ENCODE data around the gene SRBD1. TPM values are rescaled to one million over a fixed set of nuclear protein-coding genes. Genes with fewer than 3 reads are reported as not detected.

SRBD1 gene
- total and polyA plus RNA-seq, 12 donors, result 2.5 to 13.5 (median 10.0) TPM

GRCh38 chr2:45606796-45607195, 4.3 kb downstream of the SRBD1 start:
- Histone ChIP-seq H3K4me3 (no peak overlapping the region), H3K9me3 (no peaks in the 10 kb centered on the region), H3K36me3 (peaks cover 0 to 34% (median 0%) of the 10 kb centered on the region in 9 donors), H3K27ac (peak overlapping the region in 1 of 10 donors; percentile 5), H3K27me3 (no peaks in the 10 kb centered on the region), H3K4me1 (peaks cover 3 to 20% (median 12%) of the 10 kb centered on the region in 9 donors)
- intact Hi-C loops (cut with DNase I), result no loop called here
- ATAC-seq (no peak), DNase-seq (no peak)
- TF ChIP-seq, protein P1, sequence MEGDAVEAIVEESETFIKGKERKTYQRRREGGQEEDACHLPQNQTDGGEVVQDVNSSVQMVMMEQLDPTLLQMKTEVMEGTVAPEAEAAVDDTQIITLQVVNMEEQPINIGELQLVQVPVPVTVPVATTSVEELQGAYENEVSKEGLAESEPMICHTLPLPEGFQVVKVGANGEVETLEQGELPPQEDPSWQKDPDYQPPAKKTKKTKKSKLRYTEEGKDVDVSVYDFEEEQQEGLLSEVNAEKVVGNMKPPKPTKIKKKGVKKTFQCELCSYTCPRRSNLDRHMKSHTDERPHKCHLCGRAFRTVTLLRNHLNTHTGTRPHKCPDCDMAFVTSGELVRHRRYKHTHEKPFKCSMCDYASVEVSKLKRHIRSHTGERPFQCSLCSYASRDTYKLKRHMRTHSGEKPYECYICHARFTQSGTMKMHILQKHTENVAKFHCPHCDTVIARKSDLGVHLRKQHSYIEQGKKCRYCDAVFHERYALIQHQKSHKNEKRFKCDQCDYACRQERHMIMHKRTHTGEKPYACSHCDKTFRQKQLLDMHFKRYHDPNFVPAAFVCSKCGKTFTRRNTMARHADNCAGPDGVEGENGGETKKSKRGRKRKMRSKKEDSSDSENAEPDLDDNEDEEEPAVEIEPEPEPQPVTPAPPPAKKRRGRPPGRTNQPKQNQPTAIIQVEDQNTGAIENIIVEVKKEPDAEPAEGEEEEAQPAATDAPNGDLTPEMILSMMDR (IDR thresholded peaks at IDR 0.05), result no peak
- WGBS, 2 donors, result 67 to 71% methylated on average over 1 of the region's 1 CpG

DNA sequence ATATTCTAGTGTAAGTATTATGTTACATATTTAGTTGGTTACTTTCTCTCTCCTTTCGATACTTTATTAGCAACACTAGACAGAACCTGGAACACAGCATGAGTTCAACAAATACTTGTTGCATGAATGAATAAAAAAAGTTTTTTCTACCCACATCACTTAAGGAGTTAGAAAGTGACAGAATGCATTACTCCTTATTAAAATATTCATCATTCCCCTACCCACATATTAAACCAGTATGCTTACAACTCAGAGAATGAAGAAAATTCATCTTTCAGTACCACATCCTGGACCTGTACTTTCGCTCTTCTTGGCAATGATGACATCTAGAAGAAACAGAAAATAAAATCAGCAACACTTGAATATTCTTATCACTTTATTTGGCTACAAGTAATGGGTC, 6.0 kb downstream of the SRBD1 start:
- H3K9me3 ChIP-seq, result no peaks in the 10 kb centered on the region
- TF ChIP-seq, protein P1 (IDR thresholded peaks at IDR 0.05), result no peak
- intact Hi-C loops (cut with DNase I), result no loop called here
- DNase-seq (no peak), ATAC-seq (no peak)
- H3K27me3 ChIP-seq, result no peaks in the 10 kb centered on the region
- peaks cover 0 to 10% (median 4%) of the 10 kb centered on the region in 9 donors for H3K4me1 ChIP-seq
- H3K4me3 ChIP-seq, result no peak overlapping the region
- no peak overlapping the region for H3K27ac ChIP-seq
- peaks cover 0 to 51% (median 10%) of the 10 kb centered on the region in 9 donors for H3K36me3 ChIP-seq
- WGBS, 2 donors, result 96 to 98% methylated on average over 2 of the region's 2 CpGs

DNA sequence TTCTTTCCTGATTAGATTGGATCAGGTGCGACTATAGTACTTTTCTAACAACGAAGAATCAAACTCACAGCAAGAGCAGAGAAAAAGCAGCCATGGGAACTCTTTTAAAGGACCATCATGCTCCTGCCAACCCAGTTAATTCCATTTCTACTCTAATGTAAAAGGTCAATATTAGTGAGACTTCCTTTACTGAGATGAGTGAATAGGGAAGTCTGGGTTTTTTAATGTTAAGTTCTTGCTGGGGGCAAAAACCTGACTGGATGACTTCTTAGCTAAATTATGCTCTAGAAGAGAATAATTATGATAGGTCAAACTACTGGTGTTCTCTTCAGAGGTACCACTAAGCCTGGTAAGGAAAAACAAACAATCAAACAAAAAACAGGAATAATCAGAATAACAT, 8.4 kb downstream of the SRBD1 start:
- peaks cover 0 to 75% (median 23%) of the 10 kb centered on the region in 9 donors for H3K36me3 ChIP-seq
- 97% methylated on average over 2 of the region's 2 CpGs for WGBS, 2 donors

DNA sequence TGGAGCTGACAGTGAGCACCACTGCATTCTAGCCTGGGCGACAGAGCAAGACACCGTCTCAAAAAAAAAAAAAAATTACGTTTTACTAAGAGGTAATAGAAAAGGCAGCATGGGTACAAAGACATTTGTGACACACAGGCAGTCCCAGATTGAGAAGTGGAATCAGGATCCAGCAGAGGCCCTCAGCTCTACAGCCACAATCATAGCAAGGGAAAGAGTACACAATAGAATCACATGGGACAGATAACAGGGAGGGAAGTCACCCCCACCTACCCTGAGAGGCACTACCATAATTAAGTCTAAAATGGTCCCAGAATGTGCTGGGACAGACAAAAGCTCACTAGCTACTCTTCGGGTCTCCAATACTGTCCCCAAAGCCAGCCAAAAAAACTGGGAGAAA, 12.5 kb downstream of the SRBD1 start:
- WGBS, 2 donors, result 85 to 95% methylated on average over 4 of the region's 4 CpGs

More for the DNA sequence above, 8.4 kb downstream of the SRBD1 start:
- no peak for DNase-seq
- no peaks in the 10 kb centered on the region for H3K27me3 ChIP-seq
- no peak overlapping the region for H3K27ac ChIP-seq
- ATAC-seq, result no peak
- intact Hi-C loops (cut with DNase I), result no loop called here
- no peaks in the 10 kb centered on the region for H3K9me3 ChIP-seq
- no peak overlapping the region for H3K4me3 ChIP-seq
- no peaks in the 10 kb centered on the region for H3K4me1 ChIP-seq
- TF ChIP-seq, protein P1 (IDR thresholded peaks at IDR 0.05), result no peak

More for the DNA sequence above, 12.5 kb downstream of the SRBD1 start:
- intact Hi-C loops (cut with DNase I), result no loop called here
- Histone ChIP-seq H3K9me3 (no peaks in the 10 kb centered on the region), H3K27ac (no peak overlapping the region), H3K36me3 (peaks cover 0 to 72% (median 23%) of the 10 kb centered on the region in 9 donors), H3K4me3 (no peak overlapping the region), H3K27me3 (no peaks in the 10 kb centered on the region), H3K4me1 (peaks cover 0 to 14% (median 9%) of the 10 kb centered on the region in 9 donors)
- TF ChIP-seq, protein P1 (IDR thresholded peaks at IDR 0.05), result no peak
- ATAC-seq (peak in 1 of 8 donors; percentile 49), DNase-seq (no peak)

Data from heart right ventricle (tissue), 16 donors.